GM12878 (cell line): ENCODE results near the gene MYH9. TPM values are rescaled to one million over a fixed set of nuclear protein-coding genes. Genes with fewer than 3 reads are reported as not detected.

Experiments
- ATAC-seq: fragments of 200-7000 bp; cut with Tn5 transposase; 3 replicates; pipeline ENCODE4 v1.9.1; 2020; ENCODE audit warnings: mild to moderate bottlenecking, moderate library complexity
- BruUV-seq: library from RNA; stranded (reverse); fragments of 400-500 nt; replicated peaks from 2 replicates; lab custom pipeline; 2021; lab: Mats Ljungman, UMichigan
- CTCF ChIA-PET: fragments of 300-600 bp; sonication (Branson Sonifier 250); formaldehyde crosslinking; extraction: SDS; loops from one replicate; lab custom pipeline; 2021; ENCODE audit warnings: inconsistent platforms; lab: Yijun Ruan, JAX
- POLR2A ChIA-PET: fragments of 350-600 bp; formaldehyde crosslinking; extraction: SDS; loops from one replicate; lab custom pipeline; 2021; ENCODE audit warnings: inconsistent platforms; lab: Charles Lee
- RAD21 ChIA-PET: fragments of 300-600 bp; sonication (Branson Sonifier 250); formaldehyde crosslinking; loops from one replicate; lab custom pipeline; 2023; ENCODE audit warnings: antibody characterized with exemption; ENCODE audit not compliant: unreplicated experiment; lab: Charles Lee
- SMC1A ChIA-PET: fragments of 300-600 bp; sonication (Branson Sonifier 250); formaldehyde crosslinking; loops from one replicate; lab custom pipeline; 2023; ENCODE audit not compliant: unreplicated experiment, uncharacterized antibody; lab: Charles Lee
- DNase-seq: peaks from one replicate; pipeline ENCODE4 v3.0.0-alpha.2; 2011; ENCODE audit warnings: low read depth, low spot score
- FAIRE-seq: peaks from 3 replicates; lab custom pipeline; 2011; peaks lifted over from hg19 to GRCh38; lab: Jason Lieb, UNC
- H2AFZ ChIP-seq: 2 replicates; pipeline ENCODE4 v1.6.0; 2011; ENCODE audit warnings: low read depth, low read length, control low read depth; ENCODE audit not compliant: control insufficient read depth
- H3K27ac ChIP-seq: 2 replicates; pipeline ENCODE4 v1.5.1; 2011; ENCODE audit warnings: control low read depth; ENCODE audit not compliant: control insufficient read depth, insufficient read depth
- H3K27me3 ChIP-seq, 2 experiments: replicated peaks in 1 of 2; 2 replicates each; pipeline versions ENCODE4 v1.6.0 to v1.6.1; 2011; ENCODE audit warnings: low read length in 1 of 2; ENCODE audit not compliant: control insufficient read depth in 2 of 2, insufficient read depth in 2 of 2
- H3K36me3 ChIP-seq, 2 experiments: 2 replicates each; pipeline ENCODE4 v1.5.1; 2011; ENCODE audit warnings: low read length in 1 of 2; ENCODE audit not compliant: control insufficient read depth in 2 of 2, insufficient read depth in 2 of 2
- H3K4me1 ChIP-seq: 2 replicates; pipeline ENCODE4 v1.6.1; 2011; ENCODE audit warnings: mild to moderate bottlenecking, low read length, moderate library complexity, mixed read lengths; ENCODE audit not compliant: control insufficient read depth, insufficient read depth
- H3K4me2 ChIP-seq: 2 replicates; pipeline ENCODE4 v1.6.0; 2011; ENCODE audit warnings: control low read depth; ENCODE audit not compliant: control insufficient read depth, insufficient read depth
- H3K4me3 ChIP-seq: fragments of 200-600 bp; sonication (generic); 2 replicates; pipeline ENCODE4 v1.5.1; 2016
- H3K79me2 ChIP-seq: 2 replicates; pipeline ENCODE4 v1.6.0; 2011; ENCODE audit warnings: low read length; ENCODE audit not compliant: control insufficient read depth, insufficient read depth
- H3K9ac ChIP-seq: 2 replicates; pipeline ENCODE4 v1.8.0; 2011; ENCODE audit warnings: low read length, control low read depth, mixed read lengths; ENCODE audit not compliant: control insufficient read depth, insufficient read depth
- H3K9me3 ChIP-seq: replicated peaks from 3 replicates; pipeline ENCODE4 v1.5.1; 2011; ENCODE audit warnings: mild to moderate bottlenecking, low read length; ENCODE audit not compliant: control insufficient read depth, insufficient read depth
- H4K20me1 ChIP-seq: 2 replicates; pipeline ENCODE4 v1.6.0; 2011; ENCODE audit not compliant: control insufficient read depth, insufficient read depth
- CHD4 ChIP-seq: fragments of 200-600 bp; sonication (generic); IDR thresholded peaks from 2 replicates; pipeline ENCODE4 v1.6.1; 2016; ENCODE audit warnings: mild to moderate bottlenecking
- NBN ChIP-seq: fragments of 450-650 bp; IDR thresholded peaks from 2 replicates; pipeline ENCODE4 v1.6.1; 2016
- WGBS: methylation state at CpG from one replicate; pipeline ENCODE4 v1.1.6; 2016; ENCODE audit warnings: low lambda C conversion rate; ENCODE audit not compliant: insufficient replicate concordance, insufficient coverage; ENCODE audit errors: missing lambda C conversion rate; 5-methylcytosine and 5-hydroxymethylcytosine counted together
- in situ Hi-C: fragments of 300-500 bp; cut with MboI; formaldehyde crosslinking; loops from 9 replicates; pipeline ENCODE4 v1.14.3; 2018; ENCODE audit warnings: mixed read lengths
- intact Hi-C: fragments of 100-400 bp; cut with micrococcal nuclease; formaldehyde crosslinking; loops from one replicate; pipeline ENCODE4 v1.14.2; 2022; ENCODE audit not compliant: unreplicated experiment
- polyA plus RNA-seq, 11 experiments: library from polyadenylated mRNA; depleted of rRNA in 4 of 11; unstranded in 6 of 11; stranded (reverse) in 5 of 11; fragments of >200 nt; fragmentation: Nextera tagmentation in 4 of 11; fragmentation: Illumina TruSeq in 1 of 11; extraction: Ambion mirVana in 4 of 11; extraction: Trizol in 1 of 11; gene quantifications; 1 replicate in 1 of 11; 2 replicates in 10 of 11; pipeline versions ENCODE4 v1.2.1 to v1.2.3, GENCODE V29; 2011 to 2016; ENCODE audit warnings: inconsistent platforms in 2 of 11, missing spikeins in 2 of 11, low read depth in 1 of 11
- total RNA-seq, 4 experiments: library from RNA; depleted of rRNA in 3 of 4; stranded (reverse); fragments of >200 nt in 3 of 4; fragmentation: Illumina TruSeq in 1 of 4; extraction: Trizol in 1 of 4; gene quantifications; 2 replicates each; pipeline versions ENCODE4 v1.2.1 to v1.2.3, GENCODE V29; 2013 to 2021
- TF ChIP-seq, protein P1 (sequence below): fragments of 450-650 bp; IDR thresholded peaks from 2 replicates; pipeline ENCODE4 v1.6.1; 2018; ENCODE audit warnings: mild to moderate bottlenecking, low read depth, moderate library complexity; ENCODE audit not compliant: partially characterized antibody
- TF ChIP-seq, protein P2 (sequence below): fragments of 450-650 bp; IDR thresholded peaks from 2 replicates; pipeline ENCODE4 v1.6.1; 2017; ENCODE audit warnings: low read depth, mild to moderate bottlenecking, moderate library complexity

Gene MYH9
- total and polyA plus RNA-seq, 10 of the 15 experiments (the other 5 are each of a cell fraction or from before 2014, with no cell fraction given), result 5.1 to 525 (median 145) TPM

DNA sequence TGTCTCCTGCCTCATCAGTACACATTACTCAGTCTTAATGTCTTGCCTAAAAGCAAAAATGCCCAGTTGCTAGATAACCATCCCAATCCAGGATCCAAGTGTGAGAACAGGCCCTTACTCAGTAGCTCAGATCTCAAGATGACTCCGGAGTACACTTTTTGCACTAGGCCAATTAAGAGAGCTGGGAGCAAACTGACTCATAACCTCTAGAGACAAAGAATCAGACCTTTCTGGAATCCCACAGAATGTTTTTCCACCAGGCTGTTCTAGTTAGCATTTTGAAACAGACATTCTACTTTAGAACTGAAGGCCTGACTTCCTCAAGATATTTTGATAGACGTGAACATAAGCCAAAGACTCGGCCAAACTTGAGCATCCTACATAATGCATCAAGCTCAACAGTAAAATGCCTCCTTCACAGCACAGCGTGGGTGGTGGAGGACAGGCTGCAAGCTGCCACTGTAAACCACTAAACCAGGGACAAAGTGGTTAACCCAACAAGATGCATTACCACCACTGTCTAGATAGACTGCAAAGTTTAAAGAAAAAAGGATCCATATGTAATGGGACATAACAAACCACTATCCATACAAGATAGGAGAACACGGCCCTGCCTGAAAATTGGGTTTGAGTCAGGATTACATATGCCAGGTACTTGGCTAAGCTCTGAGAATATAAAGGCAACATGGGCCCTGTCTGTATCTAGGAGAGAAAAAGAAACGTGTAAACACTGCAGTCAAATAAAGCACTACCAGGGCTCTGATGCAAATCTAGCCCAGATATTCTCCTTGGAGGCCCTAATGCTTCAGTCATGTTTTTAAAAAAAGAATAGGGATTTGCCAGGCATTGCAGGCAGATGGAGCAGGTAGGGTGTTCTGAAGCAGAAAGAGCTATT lies 48.3 kb downstream of the MYH9 start:
- TF ChIP-seq NBN (no peak), CHD4 (no peak)
- TF ChIP-seq, protein P1, sequence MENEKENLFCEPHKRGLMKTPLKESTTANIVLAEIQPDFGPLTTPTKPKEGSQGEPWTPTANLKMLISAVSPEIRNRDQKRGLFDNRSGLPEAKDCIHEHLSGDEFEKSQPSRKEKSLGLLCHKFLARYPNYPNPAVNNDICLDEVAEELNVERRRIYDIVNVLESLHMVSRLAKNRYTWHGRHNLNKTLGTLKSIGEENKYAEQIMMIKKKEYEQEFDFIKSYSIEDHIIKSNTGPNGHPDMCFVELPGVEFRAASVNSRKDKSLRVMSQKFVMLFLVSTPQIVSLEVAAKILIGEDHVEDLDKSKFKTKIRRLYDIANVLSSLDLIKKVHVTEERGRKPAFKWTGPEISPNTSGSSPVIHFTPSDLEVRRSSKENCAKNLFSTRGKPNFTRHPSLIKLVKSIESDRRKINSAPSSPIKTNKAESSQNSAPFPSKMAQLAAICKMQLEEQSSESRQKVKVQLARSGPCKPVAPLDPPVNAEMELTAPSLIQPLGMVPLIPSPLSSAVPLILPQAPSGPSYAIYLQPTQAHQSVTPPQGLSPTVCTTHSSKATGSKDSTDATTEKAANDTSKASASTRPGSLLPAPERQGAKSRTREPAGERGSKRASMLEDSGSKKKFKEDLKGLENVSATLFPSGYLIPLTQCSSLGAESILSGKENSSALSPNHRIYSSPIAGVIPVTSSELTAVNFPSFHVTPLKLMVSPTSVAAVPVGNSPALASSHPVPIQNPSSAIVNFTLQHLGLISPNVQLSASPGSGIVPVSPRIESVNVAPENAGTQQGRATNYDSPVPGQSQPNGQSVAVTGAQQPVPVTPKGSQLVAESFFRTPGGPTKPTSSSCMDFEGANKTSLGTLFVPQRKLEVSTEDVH, result no peak
- TF ChIP-seq, protein P2, sequence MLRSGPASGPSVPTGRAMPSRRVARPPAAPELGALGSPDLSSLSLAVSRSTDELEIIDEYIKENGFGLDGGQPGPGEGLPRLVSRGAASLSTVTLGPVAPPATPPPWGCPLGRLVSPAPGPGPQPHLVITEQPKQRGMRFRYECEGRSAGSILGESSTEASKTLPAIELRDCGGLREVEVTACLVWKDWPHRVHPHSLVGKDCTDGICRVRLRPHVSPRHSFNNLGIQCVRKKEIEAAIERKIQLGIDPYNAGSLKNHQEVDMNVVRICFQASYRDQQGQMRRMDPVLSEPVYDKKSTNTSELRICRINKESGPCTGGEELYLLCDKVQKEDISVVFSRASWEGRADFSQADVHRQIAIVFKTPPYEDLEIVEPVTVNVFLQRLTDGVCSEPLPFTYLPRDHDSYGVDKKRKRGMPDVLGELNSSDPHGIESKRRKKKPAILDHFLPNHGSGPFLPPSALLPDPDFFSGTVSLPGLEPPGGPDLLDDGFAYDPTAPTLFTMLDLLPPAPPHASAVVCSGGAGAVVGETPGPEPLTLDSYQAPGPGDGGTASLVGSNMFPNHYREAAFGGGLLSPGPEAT, result no peak
- TF ChIP-seq, all 136 proteins: peak for 0
- Histone ChIP-seq H3K9me3 (no peaks in the 10 kb centered on the region), H3K79me2 (peaks cover 39% of the 10 kb centered on the region), H3K4me1 (peaks cover 4% of the 10 kb centered on the region), H4K20me1 (peaks cover 4% of the 10 kb centered on the region; the same call in 1 of the 2 replicates), H3K27ac (no peak overlapping the region), H3K9ac (no peak overlapping the region), H3K4me2 (no peak overlapping the region), H2AFZ (no peak overlapping the region), H3K4me3 (no peak overlapping the region), H3K36me3 (peaks cover 48 to 59% of the 10 kb centered on the region in 2 experiments), H3K27me3 (no peaks in the 10 kb centered on the region)
- ChIA-PET SMC1A (interaction anchor here (1.0 to 1.1 kb wide), 3 partner anchors 25 to 39 kb away, joined by 3 read pairs; no protein-coding TSS in a partner anchor), POLR2A (interaction anchor here (0.8 to 1.1 kb wide), 2 partner anchors 45 to 93 kb away, joined by 3 to 4 read pairs; no protein-coding TSS in a partner anchor), CTCF (interaction anchor here (0.7 to 2.4 kb wide), 5 partner anchors 37 to 131 kb away, joined by 3 to 12 read pairs (median 3); no protein-coding TSS in a partner anchor), RAD21 (no interaction called here)
- ATAC-seq (no peak), DNase-seq (no peak), FAIRE-seq (no peak)
- BruUV-seq, result TSS peak; percentile 24
- 15% methylated on average over 6 of the region's 6 CpGs for WGBS
- in situ Hi-C loops (no loop called here), intact Hi-C loops (no loop called here)
